OCI-LY7 (cell line): ENCODE data around the gene ZNF224. TPM values are rescaled to one million over a fixed set of nuclear protein-coding genes. Genes with fewer than 3 reads are reported as not detected.
A peak's percentile ranks its signal among the peaks of the same experiment; 100 is the strongest.
"Not testable (repeated sequence)": the region's sequence is repeated elsewhere in the genome, so short reads cannot be mapped to it uniquely, and the experiment has no call there.

Experiments used
- BruUV-seq: library from RNA; stranded (reverse); fragments of 400-500 nt; replicated peaks from 2 replicates; lab custom pipeline; 2021; lab: Mats Ljungman, UMichigan
- CTCF ChIA-PET: fragments of 300-600 bp; sonication (Branson Sonifier 250); formaldehyde crosslinking; loops from one replicate; lab custom pipeline; 2022; ENCODE audit warnings: antibody characterized with exemption; ENCODE audit not compliant: unreplicated experiment; lab: Charles Lee
- POLR2A ChIA-PET: fragments of 300-600 bp; sonication (Branson Sonifier 250); formaldehyde crosslinking; loops from one replicate; lab custom pipeline; 2022; ENCODE audit warnings: antibody characterized with exemption; lab: Charles Lee
- DNase-seq: peaks from one replicate; pipeline ENCODE4 v3.0.0-alpha.2; 2015; ENCODE audit warnings: low spot score
- H2AFZ ChIP-seq: fragments of 200-600 bp; sonication (generic), shearing (Covaris generic); 2 replicates; pipeline ENCODE4 v1.6.1; 2014; ENCODE audit warnings: mild to moderate bottlenecking, antibody characterized with exemption, low read length, moderate library complexity
- H3K27ac ChIP-seq: fragments of 200-600 bp; sonication (generic); 2 replicates; pipeline ENCODE4 v1.5.1; 2014; ENCODE audit warnings: mixed run types, low read depth, mild to moderate bottlenecking, moderate library complexity, low read length, inconsistent platforms; ENCODE audit not compliant: poor library complexity, severe bottlenecking
- H3K36me3 ChIP-seq: fragments of 200-600 bp; sonication (generic); 2 replicates; pipeline ENCODE4 v1.6.1; 2014; ENCODE audit warnings: mild to moderate bottlenecking, antibody characterized with exemption, low read length, moderate library complexity, mixed read lengths; ENCODE audit not compliant: insufficient read depth
- H3K4me1 ChIP-seq: fragments of 200-600 bp; sonication (generic); 2 replicates; pipeline ENCODE4 v1.5.1; 2014; ENCODE audit warnings: mild to moderate bottlenecking, low read length; ENCODE audit not compliant: insufficient read depth, poor library complexity, severe bottlenecking
- H3K4me2 ChIP-seq: fragments of 200-600 bp; sonication (generic); 2 replicates; pipeline ENCODE4 v1.6.1; 2014; ENCODE audit warnings: mild to moderate bottlenecking, low read length
- H3K4me3 ChIP-seq: fragments of 200-600 bp; sonication (generic); 2 replicates; pipeline ENCODE4 v1.5.1; 2014; ENCODE audit warnings: mild to moderate bottlenecking, low read depth, low read length; ENCODE audit not compliant: poor library complexity, severe bottlenecking
- H3K79me2 ChIP-seq: fragments of 200-600 bp; sonication (generic); 2 replicates; pipeline ENCODE4 v1.6.1; 2016; ENCODE audit warnings: low read depth, mild to moderate bottlenecking, low read length, moderate library complexity, mixed read lengths; ENCODE audit not compliant: insufficient read depth
- H3K9me2 ChIP-seq: fragments of 200-600 bp; sonication (generic); 2 replicates; pipeline ENCODE4 v1.6.1; 2016; ENCODE audit warnings: mild to moderate bottlenecking, low read length, mixed read lengths; ENCODE audit not compliant: insufficient read depth
- H3K9me3 ChIP-seq: fragments of 200-600 bp; sonication (generic); 2 replicates; pipeline ENCODE4 v1.6.1; 2014; ENCODE audit warnings: mild to moderate bottlenecking, mixed run types, low read length, mixed read lengths
- H4K20me1 ChIP-seq: fragments of 200-600 bp; sonication (generic); 2 replicates; pipeline ENCODE4 v1.6.1; 2014; ENCODE audit warnings: mild to moderate bottlenecking, antibody characterized with exemption, low read length, moderate library complexity, mixed read lengths; ENCODE audit not compliant: insufficient read depth
- CTCF ChIP-seq: fragments of 200-600 bp; sonication (generic); conservative IDR thresholded peaks from 2 replicates; pipeline ENCODE4 v1.5.1; 2014; ENCODE audit warnings: mild to moderate bottlenecking, antibody characterized with exemption, low read length, moderate library complexity, mixed read lengths
- EZH2phosphoT487 ChIP-seq: fragments of 200-600 bp; sonication (generic); IDR thresholded peaks from 2 replicates; pipeline ENCODE4 v1.6.1; 2018; ENCODE audit warnings: low read depth, borderline replicate concordance, mild to moderate bottlenecking, mixed run types, antibody characterized with exemption, low read length, moderate library complexity, mixed read lengths
- intact Hi-C: fragments of 100-400 bp; cut with micrococcal nuclease; formaldehyde crosslinking; loops from one replicate; pipeline ENCODE4 v1.10.0; 2022; ENCODE audit not compliant: unreplicated experiment
- total RNA-seq, 2 experiments: library from RNA; depleted of rRNA in 1 of 2; stranded (reverse); fragments of >200 nt in 1 of 2; shearing (Covaris generic) in 1 of 2; gene quantifications; 2 replicates each; pipeline ENCODE4 v1.2.3, GENCODE V29; 2014 to 2022

ZNF224 gene
- total RNA-seq, 2 experiments from 2014 or later, result 17.5 to 20.2 TPM

GRCh38 chr19:44113138-44113783 lies 19.1 kb downstream of the ZNF224 start, which contains the start of gene ZNF225:
Gene ZNF225 (plus strand): TSS chr19:44113399. CDS start chr19:44115828, 2,429 bp downstream.
- no TSS peak for BruUV-seq
- TF ChIP-seq CTCF (no peak), EZH2phosphoT487 (no peak)
- CTCF ChIA-PET, result no interaction called here
- Histone ChIP-seq H3K9me2 (no peaks in the 10 kb centered on the region), H3K4me1 (peaks cover 16% of the 10 kb centered on the region), H3K27ac (no peak within 1 kb of the TSS), H4K20me1 (no peaks in the 10 kb centered on the region), H3K36me3 (peaks cover 22% of the 10 kb centered on the region), H3K9me3 (no peaks in the 10 kb centered on the region), H2AFZ (peak within 1 kb of the TSS; percentile 100), H3K4me2 (peak within 1 kb of the TSS; percentile 99), H3K4me3 (peak within 1 kb of the TSS; percentile 83), H3K79me2 (no peaks in the 10 kb centered on the region)
- DNase-seq, result peak; percentile 97
- POLR2A ChIA-PET, result no interaction called here
- intact Hi-C loops, result loop anchor here (1.0 to 2.0 kb wide), 4 partner anchors 19 to 192 kb away; partner anchors contain the start of genes ZNF224, ZNF227, ZNF230 and ZNF235

GRCh38 chr19:44113784-44114390 lies 19.7 kb downstream of the ZNF224 start:
- POLR2A ChIA-PET, result no interaction called here
- TSS peak; percentile 61 for BruUV-seq

GRCh38 chr19:44121162-44121561 lies 27.0 kb downstream of the ZNF224 start:
- H3K4me2 ChIP-seq, DNase-seq, H3K4me3 ChIP-seq, H2AFZ ChIP-seq, POLR2A ChIA-PET, BruUV-seq, H3K79me2 ChIP-seq, intact Hi-C loops, H3K4me1 ChIP-seq, H3K9me3 ChIP-seq, H4K20me1 ChIP-seq, H3K27ac ChIP-seq, CTCF ChIA-PET, H3K9me2 ChIP-seq: not testable (repeated sequence)
- H3K36me3 ChIP-seq, result peaks cover 47% of the 10 kb centered on the region

More at GRCh38 chr19:44113784-44114390, 19.7 kb downstream of the ZNF224 start:
- Histone ChIP-seq H2AFZ (peak overlapping the region; percentile 100), H3K27ac (no peak overlapping the region), H3K36me3 (peaks cover 26% of the 10 kb centered on the region), H3K4me3 (peak overlapping the region; percentile 83), H3K4me1 (peaks cover 16% of the 10 kb centered on the region), H3K79me2 (no peaks in the 10 kb centered on the region), H3K4me2 (peak overlapping the region; percentile 99), H4K20me1 (no peaks in the 10 kb centered on the region), H3K9me3 (no peaks in the 10 kb centered on the region), H3K9me2 (no peaks in the 10 kb centered on the region)
- TF ChIP-seq CTCF, result no peak
- TF ChIP-seq EZH2phosphoT487, result no peak
- CTCF ChIA-PET, result no interaction called here
- intact Hi-C loops, result loop anchor here (1.0 to 2.0 kb wide), 4 partner anchors 20 to 191 kb away; partner anchors contain the start of genes ZNF224, ZNF227, ZNF230 and ZNF235
- DNase-seq, result no peak
